Transverse colon (tissue), 4 donors: ENCODE data around the gene ZNF407. TPM values are rescaled to one million over a fixed set of nuclear protein-coding genes. Genes with fewer than 3 reads are reported as not detected.

ENCODE experiments used
- DNase-seq: peaks from one replicate; pipeline ENCODE4 v3.0.0-alpha.2; 2019
- H3K27ac ChIP-seq, 4 donors: fragments of 200-600 bp; sonication (generic); 2 replicates each; pipeline ENCODE4 v1.5.1; 2016 to 2018; ENCODE audit warnings: inconsistent platforms in 4 of 4
- H3K27me3 ChIP-seq: fragments of 200-600 bp; sonication (generic); 2 replicates; pipeline ENCODE4 v1.5.1; 2017; ENCODE audit warnings: inconsistent platforms
- H3K36me3 ChIP-seq, 4 donors: fragments of 200-600 bp; sonication (generic); 2 replicates each; pipeline ENCODE4 v1.5.1; 2017 to 2019; ENCODE audit warnings: inconsistent platforms in 4 of 4
- H3K4me1 ChIP-seq, 4 donors: fragments of 200-600 bp; sonication (generic); 2 replicates each; pipeline ENCODE4 v1.5.1; 2017 to 2020; ENCODE audit warnings: inconsistent platforms in 4 of 4
- H3K4me3 ChIP-seq, 4 donors: fragments of 200-600 bp; sonication (generic); 1 replicate in 1 of 4; 2 replicates in 3 of 4; pipeline versions ENCODE4 v1.5.1 to v1.6.1; 2017 to 2019; ENCODE audit warnings: inconsistent platforms in 4 of 4
- H3K9me3 ChIP-seq, 2 donors: fragments of 200-600 bp; sonication (generic); 2 replicates each; pipeline ENCODE4 v1.5.1; 2017 to 2019; ENCODE audit warnings: inconsistent platforms in 2 of 2
- EP300 ChIP-seq: sonication (generic); formaldehyde crosslinking; IDR thresholded peaks from one replicate; pipeline ENCODE4 v1.6.1; 2017; ENCODE audit warnings: antibody characterized with exemption, low read depth
- POLR2A ChIP-seq: fragments of 450-650 bp; IDR thresholded peaks from one replicate; pipeline ENCODE4 v1.6.1; 2016; ENCODE audit warnings: antibody characterized with exemption, mild to moderate bottlenecking, moderate library complexity
- POLR2AphosphoS5 ChIP-seq, 3 donors: sonication (generic); formaldehyde crosslinking; IDR thresholded peaks; one replicate each; pipeline ENCODE4 v1.6.1; 2016; ENCODE audit warnings: antibody characterized with exemption in 3 of 3
- WGBS, 2 donors: methylation state at CpG; one replicate each; pipeline ENCODE4 v1.1.5; 2018; ENCODE audit warnings: low coverage in 1 of 2; 5-methylcytosine and 5-hydroxymethylcytosine counted together
- in situ Hi-C, 4 donors: fragments of 200-750 bp; cut with MboI; loops; one replicate each; pipeline versions ENCODE4 v1.15.0 to v1.15.1; 2017; ENCODE audit warnings: low sequenced_read_pairs in 3 of 4, low pct_ligation_motif_present in 1 of 4, low pct_unique_long_range_greater_than_20kb in 1 of 4
- intact Hi-C: fragments of 100-400 bp; cut with DNase I; formaldehyde crosslinking; loops from one replicate; pipeline ENCODE4 v1.15.1; 2023; ENCODE audit warnings: low total_unique reads
- total RNA-seq, 4 donors: library from RNA; depleted of rRNA; stranded (reverse); fragments of >200 nt; gene quantifications; one replicate each; pipeline ENCODE4 v1.1.0, GENCODE V29; 2016
- TF ChIP-seq, protein P1 (sequence below), 5 experiments: fragments of 200-600 bp in 3 of 5; fragments of 450-650 bp in 2 of 5; sonication (generic) in 3 of 5; IDR thresholded peaks; 1 replicate in 2 of 5; 2 replicates in 3 of 5; pipeline ENCODE4 v1.5.1; 2016 to 2017; ENCODE audit warnings: antibody characterized with exemption in 5 of 5, inconsistent platforms in 3 of 5, mild to moderate bottlenecking in 2 of 5, moderate library complexity in 1 of 5

Gene ZNF407
- total RNA-seq, 4 donors from 2014 or later = 13.5 to 24.1 (median 20.1) TPM

DNA sequence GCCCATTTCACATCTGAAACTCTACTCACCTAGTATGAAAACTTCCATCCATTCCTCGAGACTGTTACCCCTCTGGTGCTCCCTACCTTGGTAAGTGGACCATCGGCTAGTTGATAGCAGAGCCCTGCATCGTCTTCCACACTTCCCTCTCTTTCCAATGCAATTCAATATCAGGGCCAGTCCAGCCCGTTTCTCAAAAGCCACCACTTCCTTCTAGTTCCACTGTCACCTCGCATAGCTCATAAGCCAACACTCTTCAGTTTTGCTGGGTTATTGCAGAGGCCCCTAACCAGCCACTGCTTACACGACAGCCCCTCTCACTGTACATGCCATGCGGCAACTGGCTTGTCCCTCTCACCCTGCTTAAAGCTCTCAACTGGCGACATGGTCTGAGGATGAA lies 10.2 kb upstream of the ZNF407 start:
- Histone ChIP-seq H3K36me3 (no peaks in the 10 kb centered on the region), H3K4me1 (no peaks in the 10 kb centered on the region), H3K4me3 (no peak overlapping the region), H3K27me3 (peaks cover 9% of the 10 kb centered on the region), H3K27ac (no peak overlapping the region), H3K9me3 (no peaks in the 10 kb centered on the region)
- TF ChIP-seq EP300 = no peak
- no peak for TF ChIP-seq POLR2A
- TF ChIP-seq, protein P1, sequence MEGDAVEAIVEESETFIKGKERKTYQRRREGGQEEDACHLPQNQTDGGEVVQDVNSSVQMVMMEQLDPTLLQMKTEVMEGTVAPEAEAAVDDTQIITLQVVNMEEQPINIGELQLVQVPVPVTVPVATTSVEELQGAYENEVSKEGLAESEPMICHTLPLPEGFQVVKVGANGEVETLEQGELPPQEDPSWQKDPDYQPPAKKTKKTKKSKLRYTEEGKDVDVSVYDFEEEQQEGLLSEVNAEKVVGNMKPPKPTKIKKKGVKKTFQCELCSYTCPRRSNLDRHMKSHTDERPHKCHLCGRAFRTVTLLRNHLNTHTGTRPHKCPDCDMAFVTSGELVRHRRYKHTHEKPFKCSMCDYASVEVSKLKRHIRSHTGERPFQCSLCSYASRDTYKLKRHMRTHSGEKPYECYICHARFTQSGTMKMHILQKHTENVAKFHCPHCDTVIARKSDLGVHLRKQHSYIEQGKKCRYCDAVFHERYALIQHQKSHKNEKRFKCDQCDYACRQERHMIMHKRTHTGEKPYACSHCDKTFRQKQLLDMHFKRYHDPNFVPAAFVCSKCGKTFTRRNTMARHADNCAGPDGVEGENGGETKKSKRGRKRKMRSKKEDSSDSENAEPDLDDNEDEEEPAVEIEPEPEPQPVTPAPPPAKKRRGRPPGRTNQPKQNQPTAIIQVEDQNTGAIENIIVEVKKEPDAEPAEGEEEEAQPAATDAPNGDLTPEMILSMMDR (IDR thresholded peaks at IDR 0.05) = no peak
- TF ChIP-seq POLR2AphosphoS5 (IDR thresholded peaks at IDR 0.05) = no peak
- in situ Hi-C loops (no loop called here), intact Hi-C loops (no loop called here)
- 69% methylated on average over 6 to 8 of the region's 8 CpGs for WGBS, 2 donors
- DNase-seq = no peak

DNA sequence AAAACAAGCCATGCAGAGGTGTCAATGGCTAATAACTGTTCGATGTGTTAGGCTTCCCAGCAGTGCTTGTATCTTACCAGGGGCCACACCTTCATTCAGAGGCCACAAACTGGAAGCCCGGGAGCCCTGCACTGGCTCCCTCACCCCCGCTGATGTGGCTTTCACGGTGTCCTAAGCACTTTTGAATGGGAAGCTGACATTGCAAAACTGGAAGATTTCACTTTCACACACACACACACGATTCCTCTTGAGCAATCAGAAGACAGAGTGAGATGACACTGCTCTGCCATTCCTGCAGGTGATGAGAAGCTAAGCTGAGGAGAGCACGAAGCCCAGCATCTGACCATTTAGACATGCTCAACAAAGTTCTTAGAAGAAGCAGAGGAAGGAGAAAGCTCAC lies 8.6 kb upstream of the ZNF407 start:
- TF ChIP-seq POLR2A = no peak
- no peak for TF ChIP-seq EP300
- no peak for TF ChIP-seq POLR2AphosphoS5 (IDR thresholded peaks at IDR 0.05)
- TF ChIP-seq, protein P1 (IDR thresholded peaks at IDR 0.05) = no peak
- intact Hi-C loops = no loop called here
- Histone ChIP-seq H3K4me3 (no peak overlapping the region), H3K27ac (no peak overlapping the region), H3K36me3 (peaks cover 0 to 3% (median 0%) of the 10 kb centered on the region in 4 donors), H3K9me3 (no peaks in the 10 kb centered on the region), H3K27me3 (peaks cover 6% of the 10 kb centered on the region), H3K4me1 (no peaks in the 10 kb centered on the region)
- in situ Hi-C loops = no loop called here
- WGBS, 2 donors = 60 to 61% methylated on average over 2 to 6 of the region's 6 CpGs
- DNase-seq = no peak

DNA sequence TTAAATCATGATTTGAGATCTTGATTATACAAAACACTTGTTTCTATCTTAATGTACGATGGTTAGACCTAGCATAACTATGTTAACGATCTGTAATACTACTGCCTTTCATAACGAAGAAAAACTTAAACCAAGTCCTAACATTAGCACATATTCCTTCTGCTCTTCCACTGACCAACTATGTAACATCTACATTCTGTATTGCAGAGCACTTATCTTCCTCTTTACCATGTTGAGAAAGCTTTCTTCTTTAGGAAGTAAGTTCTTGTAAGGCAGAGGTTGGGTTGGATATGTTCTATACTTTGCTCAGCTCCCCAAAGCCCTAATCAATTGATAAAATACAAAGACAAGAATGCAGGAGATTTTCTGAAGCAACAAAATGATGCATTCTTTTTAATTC lies 7.9 kb upstream of the ZNF407 start:
- Histone ChIP-seq H3K27ac (no peak overlapping the region), H3K4me3 (no peak overlapping the region), H3K36me3 (peaks cover 0 to 3% (median 0%) of the 10 kb centered on the region in 4 donors), H3K4me1 (no peaks in the 10 kb centered on the region), H3K9me3 (no peaks in the 10 kb centered on the region), H3K27me3 (peaks cover 4% of the 10 kb centered on the region)
- no peak for DNase-seq
- TF ChIP-seq POLR2A (no peak), EP300 (no peak), POLR2AphosphoS5 (IDR thresholded peaks at IDR 0.05) (no peak)
- TF ChIP-seq, protein P1 (IDR thresholded peaks at IDR 0.05) = no peak
- WGBS, 2 donors = 74 to 75% methylated on average over 3 of the region's 3 CpGs
- intact Hi-C loops (no loop called here), in situ Hi-C loops (no loop called here)

DNA sequence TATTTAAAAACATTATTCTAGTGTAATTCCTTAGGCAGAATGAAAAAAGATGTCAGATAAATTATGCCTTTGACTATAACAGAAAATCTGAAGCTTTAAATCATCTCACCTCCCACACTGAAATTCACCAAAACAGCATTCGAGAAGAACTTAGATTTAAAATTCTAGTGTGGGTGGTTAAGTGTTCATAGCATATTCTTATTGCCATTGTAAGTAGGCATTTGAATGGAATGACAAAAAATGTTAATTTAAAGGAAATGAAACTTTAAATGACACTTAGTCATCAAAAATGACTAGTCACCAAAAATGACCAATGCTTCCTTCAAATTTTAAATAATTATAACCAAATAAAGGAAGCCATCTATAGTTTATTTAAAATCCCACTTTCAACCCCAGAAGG lies 7.0 kb upstream of the ZNF407 start:
- TF ChIP-seq, protein P1 (IDR thresholded peaks at IDR 0.05) = no peak
- TF ChIP-seq EP300 = no peak
- H3K4me3 ChIP-seq = no peak overlapping the region
- H3K27me3 ChIP-seq = no peaks in the 10 kb centered on the region
- WGBS, 2 donors = 59 to 100% methylated on average over 1 of the region's 1 CpG
- no peak overlapping the region for H3K27ac ChIP-seq
- DNase-seq = no peak
- in situ Hi-C loops = no loop called here
- peaks cover 2 to 7% (median 5%) of the 10 kb centered on the region in 4 donors for H3K4me1 ChIP-seq
- H3K36me3 ChIP-seq = peaks cover 0 to 3% (median 0%) of the 10 kb centered on the region in 4 donors
- no peaks in the 10 kb centered on the region for H3K9me3 ChIP-seq
- intact Hi-C loops = no loop called here
